Measurements from ENCODE around the gene MT1E.
"Not testable (repeated sequence)": the region's sequence is repeated elsewhere in the genome, so short reads cannot be mapped to it uniquely, and the experiment has no call there.

The MT1E gene

GRCh38 chr16:56625140-56625942 lies at the start of gene MT1E:
MT1E (plus strand) TSS chr16:56625781; CDS start chr16:56625852, 71 bp downstream.
- TF ChIP-seq, protein P1, sequence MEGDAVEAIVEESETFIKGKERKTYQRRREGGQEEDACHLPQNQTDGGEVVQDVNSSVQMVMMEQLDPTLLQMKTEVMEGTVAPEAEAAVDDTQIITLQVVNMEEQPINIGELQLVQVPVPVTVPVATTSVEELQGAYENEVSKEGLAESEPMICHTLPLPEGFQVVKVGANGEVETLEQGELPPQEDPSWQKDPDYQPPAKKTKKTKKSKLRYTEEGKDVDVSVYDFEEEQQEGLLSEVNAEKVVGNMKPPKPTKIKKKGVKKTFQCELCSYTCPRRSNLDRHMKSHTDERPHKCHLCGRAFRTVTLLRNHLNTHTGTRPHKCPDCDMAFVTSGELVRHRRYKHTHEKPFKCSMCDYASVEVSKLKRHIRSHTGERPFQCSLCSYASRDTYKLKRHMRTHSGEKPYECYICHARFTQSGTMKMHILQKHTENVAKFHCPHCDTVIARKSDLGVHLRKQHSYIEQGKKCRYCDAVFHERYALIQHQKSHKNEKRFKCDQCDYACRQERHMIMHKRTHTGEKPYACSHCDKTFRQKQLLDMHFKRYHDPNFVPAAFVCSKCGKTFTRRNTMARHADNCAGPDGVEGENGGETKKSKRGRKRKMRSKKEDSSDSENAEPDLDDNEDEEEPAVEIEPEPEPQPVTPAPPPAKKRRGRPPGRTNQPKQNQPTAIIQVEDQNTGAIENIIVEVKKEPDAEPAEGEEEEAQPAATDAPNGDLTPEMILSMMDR (IDR thresholded peaks at IDR 0.05; ENCODE audit: low read depth, low read length) = no peak
- DNase-seq (ENCODE audit: extremely low read depth, low read depth) = no peak

- DNase-seq (ENCODE audit: extremely low read depth, low read depth) = peak; percentile 20
Observed at GRCh38 chr16:56576585-56577299, 48.8 kb upstream of the MT1E start.

DNA sequence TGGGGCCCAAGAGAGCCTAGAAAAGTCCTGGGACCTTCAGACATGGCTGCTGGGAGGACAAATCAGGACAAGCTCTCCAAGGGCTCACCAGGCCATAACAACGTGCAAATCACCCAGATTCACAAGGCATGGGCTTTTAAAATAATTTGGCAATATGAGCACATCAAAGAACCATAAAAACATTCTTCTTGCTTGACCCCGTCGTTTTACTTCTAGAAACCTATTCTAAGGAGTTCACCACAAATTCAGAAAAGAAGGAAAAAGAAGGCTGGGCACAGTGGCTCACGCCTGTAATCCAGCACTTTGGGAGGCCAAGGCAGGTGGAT lies 48.3 kb upstream of the MT1E start:
- DNase-seq (ENCODE audit: extremely low read depth, low read depth) = no peak

More at GRCh38 chr16:56576585-56577299, 48.8 kb upstream of the MT1E start:
- TF ChIP-seq, protein P1 (IDR thresholded peaks at IDR 0.05; ENCODE audit: low read depth, low read length) = peak; percentile 77

DNA sequence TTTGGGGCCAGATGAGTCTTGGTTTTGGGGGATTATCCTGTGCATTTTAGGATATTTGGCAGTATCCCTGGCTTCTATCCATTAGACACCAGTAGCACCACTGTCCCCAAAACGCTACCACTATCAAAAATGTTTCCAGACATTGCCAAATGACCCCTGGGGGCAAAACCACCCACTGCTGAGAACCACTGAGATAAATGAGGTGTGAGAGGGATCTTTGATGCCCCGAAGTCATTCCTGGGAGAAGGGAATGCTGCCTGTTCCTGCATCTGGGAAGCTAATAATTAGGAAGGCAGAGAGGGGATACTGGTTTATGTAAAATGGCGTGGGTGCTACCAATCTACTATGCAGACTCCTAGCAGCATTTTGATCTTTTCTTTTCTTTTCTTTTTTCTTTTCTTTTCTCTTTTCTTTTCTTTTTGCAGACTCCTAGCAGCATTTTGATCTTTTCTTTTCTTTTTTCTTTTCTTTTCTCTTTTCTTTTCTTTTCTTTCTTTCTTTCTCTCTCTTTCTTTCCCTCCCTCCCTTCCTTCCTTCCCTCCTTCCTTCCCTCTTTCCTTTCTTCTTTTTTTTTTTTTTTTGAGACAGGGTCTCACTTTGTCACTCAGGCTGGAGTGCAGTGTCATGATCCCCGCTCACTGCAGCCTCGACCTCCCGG lies 45.1 kb upstream of the MT1E start:
- TF ChIP-seq, protein P1 (IDR thresholded peaks at IDR 0.05; ENCODE audit: low read depth, low read length) = no peak
- no peak for DNase-seq (ENCODE audit: extremely low read depth, low read depth)

More for the DNA sequence above, 48.3 kb upstream of the MT1E start:
- TF ChIP-seq, protein P1 (IDR thresholded peaks at IDR 0.05; ENCODE audit: low read depth, low read length) = no peak

DNA sequence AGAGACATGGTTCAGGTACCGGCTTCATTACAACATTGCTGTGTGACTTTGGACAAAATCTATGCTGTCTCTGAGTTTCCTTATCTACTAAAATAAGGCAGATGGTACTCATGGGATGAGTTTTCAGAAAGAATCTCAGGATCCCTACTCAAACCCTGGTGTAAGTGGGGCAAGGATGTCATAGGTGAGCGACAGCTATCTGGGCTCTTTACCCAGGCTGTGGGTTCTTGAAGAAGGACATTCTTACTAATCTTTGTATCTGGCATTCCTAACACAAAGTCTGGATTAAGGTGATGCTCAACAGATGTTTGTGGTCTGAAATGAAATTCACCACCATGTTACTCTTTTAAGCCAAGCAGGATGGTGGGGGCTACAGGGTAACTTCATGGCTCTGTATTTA lies 42.7 kb upstream of the MT1E start:
- not testable (repeated sequence) for DNase-seq (ENCODE audit: extremely low read depth, low read depth)

DNA sequence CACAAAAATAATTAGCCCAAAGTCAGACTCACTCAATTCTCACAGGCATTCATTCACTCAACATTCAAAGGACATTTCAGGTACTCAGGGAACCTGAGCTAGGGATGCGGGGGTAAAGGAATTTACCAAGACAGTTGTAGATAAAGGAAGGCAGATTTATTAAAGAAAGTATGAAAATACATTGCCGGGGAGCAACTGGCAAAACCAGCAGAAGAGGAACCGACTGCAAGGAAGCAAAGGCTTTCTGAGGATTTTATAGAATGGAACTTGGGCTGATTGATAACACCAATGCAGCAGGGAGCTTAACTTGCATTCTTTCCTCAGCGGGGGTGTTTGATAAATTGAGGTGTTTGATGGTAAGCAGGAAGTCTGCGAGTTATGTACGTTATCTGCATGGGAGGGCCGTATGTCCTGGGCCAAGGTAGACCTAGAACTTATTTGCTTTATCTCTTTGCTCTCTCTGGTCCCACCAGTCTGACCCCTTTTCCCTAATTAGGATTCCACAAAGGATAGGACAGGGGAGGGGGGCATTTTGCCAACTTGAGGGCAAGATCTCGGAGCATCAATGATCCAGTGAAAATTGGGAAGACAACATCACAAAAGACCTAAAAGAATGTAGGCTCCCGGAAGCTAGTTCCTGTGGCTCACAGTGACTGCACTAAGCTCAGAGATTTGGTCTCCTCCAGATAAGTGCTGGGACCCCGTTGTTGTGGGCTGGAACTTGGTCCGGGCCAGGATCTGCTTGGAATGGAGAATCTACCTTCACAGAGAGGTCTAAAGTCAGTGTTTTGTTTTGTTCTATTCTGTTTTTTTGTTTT lies 42.0 kb upstream of the MT1E start:
- DNase-seq (ENCODE audit: extremely low read depth, low read depth) = no peak
- TF ChIP-seq, protein P1 (IDR thresholded peaks at IDR 0.05; ENCODE audit: low read depth, low read length) = no peak

GRCh38 chr16:56584276-56584675 lies 41.3 kb upstream of the MT1E start:
- DNase-seq (ENCODE audit: extremely low read depth, low read depth) = no peak
- TF ChIP-seq, protein P1 (IDR thresholded peaks at IDR 0.05; ENCODE audit: low read depth, low read length) = no peak

Data from AG09319 (cell line).